ENCODE data around the gene UBE3D.

UBE3D gene

GRCh38 chr6:82968708-82969107 lies 96.9 kb downstream of the UBE3D start:
- no peak for TF ChIP-seq CTCF (conservative IDR thresholded peaks at IDR 0.05; ENCODE audit: low read depth, low read length)
- no peak overlapping the region for H3K4me3 ChIP-seq (IDR thresholded peaks at IDR 0.05; ENCODE audit: insufficient read depth, low read depth, low read length)
- H2AFZ ChIP-seq (ENCODE audit: low read depth): no peak overlapping the region
- H3K79me2 ChIP-seq (ENCODE audit: insufficient read depth, low read depth): no peaks in the 10 kb centered on the region
- H3K4me1 ChIP-seq (ENCODE audit: low read depth, poor library complexity, severe bottlenecking): no peaks in the 10 kb centered on the region
- H4K20me1 ChIP-seq (ENCODE audit: insufficient read depth): no peaks in the 10 kb centered on the region
- H3K27me3 ChIP-seq (ENCODE audit: insufficient read depth, low read depth): no peaks in the 10 kb centered on the region
- no peak overlapping the region for H3K4me2 ChIP-seq
- no peak overlapping the region for H3K9ac ChIP-seq
- H3K36me3 ChIP-seq (ENCODE audit: insufficient read depth): no peaks in the 10 kb centered on the region
- no peak overlapping the region for H3K27ac ChIP-seq

GRCh38 chr6:82963191-82963925 lies 102.3 kb downstream of the UBE3D start:
- Histone ChIP-seq H2AFZ (ENCODE audit: low read depth) (no peak overlapping the region), H4K20me1 (ENCODE audit: insufficient read depth) (no peaks in the 10 kb centered on the region), H3K9ac (no peak overlapping the region), H3K27me3 (ENCODE audit: insufficient read depth, low read depth) (no peaks in the 10 kb centered on the region), H3K4me3 (IDR thresholded peaks at IDR 0.05; ENCODE audit: insufficient read depth, low read depth, low read length) (no peak overlapping the region), H3K36me3 (ENCODE audit: insufficient read depth) (no peaks in the 10 kb centered on the region), H3K27ac (no peak overlapping the region), H3K4me1 (ENCODE audit: low read depth, poor library complexity, severe bottlenecking) (no peaks in the 10 kb centered on the region), H3K4me2 (no peak overlapping the region), H3K79me2 (ENCODE audit: insufficient read depth, low read depth) (no peaks in the 10 kb centered on the region)
- no peak for TF ChIP-seq CTCF (conservative IDR thresholded peaks at IDR 0.05; ENCODE audit: low read depth, low read length)

- H3K4me2 ChIP-seq: no peak overlapping the region
- H3K27ac ChIP-seq: no peak overlapping the region
- no peaks in the 10 kb centered on the region for H3K79me2 ChIP-seq (ENCODE audit: insufficient read depth, low read depth)
- no peaks in the 10 kb centered on the region for H3K4me1 ChIP-seq (ENCODE audit: low read depth, poor library complexity, severe bottlenecking)
- no peaks in the 10 kb centered on the region for H3K27me3 ChIP-seq (ENCODE audit: insufficient read depth, low read depth)
- H3K36me3 ChIP-seq (ENCODE audit: insufficient read depth): no peaks in the 10 kb centered on the region
- no peak for TF ChIP-seq CTCF (conservative IDR thresholded peaks at IDR 0.05; ENCODE audit: low read depth, low read length)
- no peak overlapping the region for H3K9ac ChIP-seq
- H2AFZ ChIP-seq (ENCODE audit: low read depth): no peak overlapping the region
- no peak overlapping the region for H3K4me3 ChIP-seq (IDR thresholded peaks at IDR 0.05; ENCODE audit: insufficient read depth, low read depth, low read length)
- no peaks in the 10 kb centered on the region for H4K20me1 ChIP-seq (ENCODE audit: insufficient read depth)
Measured at GRCh38 chr6:82959385-82959941, 106.2 kb downstream of the UBE3D start.

GRCh38 chr6:82958551-82958950 lies 107.1 kb downstream of the UBE3D start:
- Histone ChIP-seq H3K4me1 (ENCODE audit: low read depth, poor library complexity, severe bottlenecking) (no peaks in the 10 kb centered on the region), H3K27me3 (ENCODE audit: insufficient read depth, low read depth) (no peaks in the 10 kb centered on the region), H3K27ac (no peak overlapping the region), H3K4me3 (IDR thresholded peaks at IDR 0.05; ENCODE audit: insufficient read depth, low read depth, low read length) (no peak overlapping the region), H3K9ac (no peak overlapping the region), H2AFZ (ENCODE audit: low read depth) (no peak overlapping the region), H3K4me2 (no peak overlapping the region), H4K20me1 (ENCODE audit: insufficient read depth) (no peaks in the 10 kb centered on the region), H3K36me3 (ENCODE audit: insufficient read depth) (no peaks in the 10 kb centered on the region), H3K79me2 (ENCODE audit: insufficient read depth, low read depth) (no peaks in the 10 kb centered on the region)
- no peak for TF ChIP-seq CTCF (conservative IDR thresholded peaks at IDR 0.05; ENCODE audit: low read depth, low read length)

Measured in KMS-11 (cell line).